IPS-NIHi7 (cell line): ENCODE measurements around the gene RGS7.

Experiments used
- DNase-seq: peaks from one replicate; pipeline ENCODE4 v3.0.0; 2012; ENCODE audit warnings: mixed read lengths; ENCODE audit errors: extremely low spot score

The RGS7 gene

GRCh38 chr1:241356519-241357365, at the start of gene RGS7:
RGS7 (minus strand) TSS chr1:241357205.
- DNase-seq = peak; percentile 85

GRCh38 chr1:241406421-241406820, 49.4 kb upstream of the RGS7 start:
- no peak for DNase-seq

- no peak for DNase-seq
Measured at GRCh38 chr1:241401156-241401555, 44.2 kb upstream of the RGS7 start.

- DNase-seq = no peak
Measured at GRCh38 chr1:241396747-241397681, 40.0 kb upstream of the RGS7 start.

GRCh38 chr1:241391926-241392710, 35.1 kb upstream of the RGS7 start:
- DNase-seq = no peak

GRCh38 chr1:241390526-241390925, 33.5 kb upstream of the RGS7 start:
- no peak for DNase-seq

GRCh38 chr1:241389400-241389799, 32.4 kb upstream of the RGS7 start:
- no peak for DNase-seq

- DNase-seq = no peak
Measured at GRCh38 chr1:241387216-241387615, 30.2 kb upstream of the RGS7 start.

- no peak for DNase-seq
Measured at GRCh38 chr1:241376701-241377100, 19.7 kb upstream of the RGS7 start.

GRCh38 chr1:241375886-241376285, 18.9 kb upstream of the RGS7 start:
- no peak for DNase-seq

- DNase-seq = no peak
Measured at GRCh38 chr1:241366196-241366595, 9.2 kb upstream of the RGS7 start.

- DNase-seq = no peak
Measured at GRCh38 chr1:241362350-241362749, 5.3 kb upstream of the RGS7 start.

- DNase-seq = peak; percentile 14
Measured at GRCh38 chr1:241357366-241358340, 648 bp upstream of the RGS7 start.

- DNase-seq = peak; percentile 48
Measured at GRCh38 chr1:241356187-241356518, 852 bp downstream of the RGS7 start.

- DNase-seq = no peak
Measured at GRCh38 chr1:241355311-241356010, 1.5 kb downstream of the RGS7 start.

GRCh38 chr1:241352401-241352800, 4.6 kb downstream of the RGS7 start:
- no peak for DNase-seq

- DNase-seq = no peak
Measured at GRCh38 chr1:241351841-241352240, 5.2 kb downstream of the RGS7 start.

- no peak for DNase-seq
Measured at GRCh38 chr1:241343956-241344355, 13.0 kb downstream of the RGS7 start.

GRCh38 chr1:241336335-241336734, 20.7 kb downstream of the RGS7 start:
- DNase-seq = no peak

GRCh38 chr1:241332987-241333386, 24.0 kb downstream of the RGS7 start:
- no peak for DNase-seq
